ENCODE results near the gene MFGE8.

- TF ChIP-seq CTCF (IDR thresholded peaks at IDR 0.05) (no peak), POLR2A (IDR thresholded peaks at IDR 0.05) (no peak)
Observed at GRCh38 chr15:88915354-88915753, 2.2 kb upstream of the MFGE8 start.
